ENCODE results near the gene FAM131A. TPM values are rescaled to one million over a fixed set of nuclear protein-coding genes. Genes with fewer than 3 reads are reported as not detected.

Gene FAM131A
- total and polyA plus RNA-seq, 5 donors: 26.5 to 41.1 (median 34.3) TPM

Other genes starting within 250 kb of the FAM131A start
- not detected for gene HTR3E, start 240.5 kb upstream of the FAM131A start, total RNA-seq
- gene HTR3E, start 240.5 kb upstream of the FAM131A start, polyA plus RNA-seq: not detected
- 10 to 100 TPM; 30.8 to 34.5 (median 33.0) TPM for gene EIF2B5, start 202.2 kb upstream of the FAM131A start, total RNA-seq
- 28.3 TPM for gene EIF2B5, start 202.2 kb upstream of the FAM131A start, polyA plus RNA-seq
- 10 to 100 TPM; 61.1 to 67.4 (median 65.3) TPM for gene DVL3, start 182.2 kb upstream of the FAM131A start, total RNA-seq
- gene DVL3, start 182.2 kb upstream of the FAM131A start, polyA plus RNA-seq: 39.8 TPM
- gene AP2M1, start 162.7 kb upstream of the FAM131A start, total RNA-seq: 100 to 1,000 TPM; 271 to 340 (median 329) TPM
- 330 TPM for gene AP2M1, start 162.7 kb upstream of the FAM131A start, polyA plus RNA-seq
- gene ABCF3, start 151.4 kb upstream of the FAM131A start, total RNA-seq: 10 to 100 TPM; 59.2 to 72.9 (median 63.5) TPM
- gene ABCF3, start 151.4 kb upstream of the FAM131A start, polyA plus RNA-seq: 50.9 TPM
- gene VWA5B2, start 108.0 kb upstream of the FAM131A start, total RNA-seq: not detected
- 0.07 TPM for gene VWA5B2, start 108.0 kb upstream of the FAM131A start, polyA plus RNA-seq
- 10 to 100 TPM; 17.3 to 23.3 (median 21.6) TPM for gene ALG3, start 88.6 kb upstream of the FAM131A start, total RNA-seq
- gene ALG3, start 88.6 kb upstream of the FAM131A start, polyA plus RNA-seq: 19.3 TPM
- gene EEF1AKMT4, start 87.9 kb upstream of the FAM131A start, total RNA-seq: 1 to 10 TPM; 1.1 to 1.8 (median 1.3) TPM
- gene EEF1AKMT4, start 87.9 kb upstream of the FAM131A start, polyA plus RNA-seq: 1.7 TPM
- under 1 TPM in 1 of 4 donors, not detected in 3; 0.50 TPM for gene CAMK2N2, start 76.0 kb upstream of the FAM131A start, total RNA-seq
- gene CAMK2N2, start 76.0 kb upstream of the FAM131A start, polyA plus RNA-seq: 0.07 TPM
- gene ECE2, start 61.6 kb upstream of the FAM131A start, total RNA-seq: 1 to 10 TPM; 1.2 to 6.6 (median 3.6) TPM
- gene ECE2, start 61.6 kb upstream of the FAM131A start, polyA plus RNA-seq: 2.6 TPM
- gene PSMD2, start 38.4 kb upstream of the FAM131A start, total RNA-seq: 100 to 1,000 TPM; 198 to 230 (median 227) TPM
- 161 TPM for gene PSMD2, start 38.4 kb upstream of the FAM131A start, polyA plus RNA-seq
- gene EIF4G1, start 23.0 kb upstream of the FAM131A start, total RNA-seq: 100 to 1,000 TPM; 215 to 301 (median 245) TPM
- gene EIF4G1, start 23.0 kb upstream of the FAM131A start, polyA plus RNA-seq: 203 TPM
- 1 to 10 TPM; 2.0 to 4.9 (median 3.6) TPM for gene CLCN2, start 24.0 kb downstream of the FAM131A start, total RNA-seq
- gene CLCN2, start 24.0 kb downstream of the FAM131A start, polyA plus RNA-seq: 2.7 TPM
- 10 to 100 TPM; 24.4 to 32.9 (median 30.1) TPM for gene POLR2H, start 24.1 kb downstream of the FAM131A start, total RNA-seq
- gene POLR2H, start 24.1 kb downstream of the FAM131A start, polyA plus RNA-seq: 37.6 TPM
- gene THPO, start 40.6 kb downstream of the FAM131A start, total RNA-seq: under 1 TPM; 0.23 to 0.47 (median 0.29) TPM
- 0.34 TPM for gene THPO, start 40.6 kb downstream of the FAM131A start, polyA plus RNA-seq
- 10 to 100 TPM in 3 of 4 donors, 1 to 10 TPM in 1; 8.6 to 11.3 (median 10.4) TPM for gene CHRD, start 42.5 kb downstream of the FAM131A start, total RNA-seq
- 12.1 TPM for gene CHRD, start 42.5 kb downstream of the FAM131A start, polyA plus RNA-seq
- 1 to 10 TPM; 1.3 to 3.4 (median 2.9) TPM for gene EPHB3, start 224.2 kb downstream of the FAM131A start, total RNA-seq
- gene EPHB3, start 224.2 kb downstream of the FAM131A start, polyA plus RNA-seq: 0.52 TPM